Bronchial epithelial cell (primary cell): ENCODE results near the gene CCDC73. TPM values are rescaled to one million over a fixed set of nuclear protein-coding genes. Genes with fewer than 3 reads are reported as not detected.

Experiments used
- DNase-seq: peaks from one replicate; pipeline ENCODE4 v3.0.0-alpha.2; 2010; ENCODE audit warnings: low read depth
- FAIRE-seq: peaks from 2 replicates; lab custom pipeline; 2011; peaks lifted over from hg19 to GRCh38; lab: Jason Lieb, UNC
- H3K27me3 ChIP-seq: 2 replicates; pipeline ENCODE4 v1.5.1; 2011; ENCODE audit warnings: low read length; ENCODE audit not compliant: control insufficient read depth, insufficient read depth
- H3K36me3 ChIP-seq: 2 replicates; pipeline ENCODE4 v1.5.1; 2011; ENCODE audit warnings: low read length; ENCODE audit not compliant: control insufficient read depth, insufficient read depth
- H3K4me3 ChIP-seq: 2 replicates; pipeline ENCODE4 v1.5.1; 2011; ENCODE audit warnings: mild to moderate bottlenecking, low read depth, low read length, control low read depth
- total RNA-seq: library from RNA; depleted of rRNA; stranded (reverse); fragments of >200 nt; gene quantifications from 2 replicates; pipeline ENCODE4 v1.2.1, GENCODE V29; 2014
- TF ChIP-seq, protein P1 (sequence below): IDR thresholded peaks from 2 replicates; pipeline ENCODE4 v1.5.1; 2011; ENCODE audit warnings: mild to moderate bottlenecking, moderate library complexity, low read length, control low read depth, inconsistent platforms; ENCODE audit not compliant: insufficient read depth, severe bottlenecking

Gene CCDC73
- total RNA-seq, 1 donor from 2014 or later: not detected

DNA sequence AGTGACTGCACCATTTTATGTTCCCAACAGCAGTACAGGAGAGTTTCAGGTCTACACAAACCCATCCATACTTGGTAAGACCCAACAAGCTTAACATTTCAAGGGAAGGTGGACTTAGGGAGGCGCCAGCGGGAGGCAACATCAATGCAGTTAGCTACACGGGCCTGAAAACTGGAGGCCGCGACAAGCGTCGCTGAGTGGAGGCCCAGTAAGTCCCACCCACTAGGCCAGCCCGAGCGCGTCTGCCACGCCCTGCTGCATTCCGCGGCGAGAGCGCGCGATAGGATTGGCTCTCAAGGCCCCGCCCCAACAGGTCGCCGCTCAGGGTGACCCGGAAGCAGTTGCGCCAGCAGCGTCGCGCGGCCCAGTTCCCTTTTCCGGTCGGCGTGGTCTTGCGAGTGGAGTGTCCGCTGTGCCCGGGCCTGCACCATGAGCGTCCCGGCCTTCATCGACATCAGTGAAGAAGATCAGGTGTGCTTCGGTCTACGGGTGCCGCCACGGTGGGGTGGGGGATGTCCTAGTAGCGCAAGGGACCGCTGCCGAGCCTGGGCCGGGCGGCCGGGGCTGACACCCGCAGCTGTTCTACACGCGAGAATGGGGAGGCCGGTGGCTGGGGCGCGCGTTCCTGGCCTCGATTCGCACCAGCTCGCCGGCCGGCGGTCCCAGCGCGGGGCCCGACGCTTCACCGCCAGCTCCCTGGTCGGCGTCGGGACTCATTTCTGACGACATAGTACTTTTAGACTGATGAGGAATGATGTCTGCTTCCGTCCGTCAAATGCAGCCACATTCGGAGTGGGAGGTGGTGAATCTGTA lies 210.8 kb downstream of the CCDC73 start, which contains the start of gene EIF3M:
EIF3M (plus strand) TSS at position 373 of the 813 bp plus-strand sequence; CDS start at position 430, 57 bp downstream.
- peak; percentile 87 for DNase-seq
- TF ChIP-seq, protein P1, sequence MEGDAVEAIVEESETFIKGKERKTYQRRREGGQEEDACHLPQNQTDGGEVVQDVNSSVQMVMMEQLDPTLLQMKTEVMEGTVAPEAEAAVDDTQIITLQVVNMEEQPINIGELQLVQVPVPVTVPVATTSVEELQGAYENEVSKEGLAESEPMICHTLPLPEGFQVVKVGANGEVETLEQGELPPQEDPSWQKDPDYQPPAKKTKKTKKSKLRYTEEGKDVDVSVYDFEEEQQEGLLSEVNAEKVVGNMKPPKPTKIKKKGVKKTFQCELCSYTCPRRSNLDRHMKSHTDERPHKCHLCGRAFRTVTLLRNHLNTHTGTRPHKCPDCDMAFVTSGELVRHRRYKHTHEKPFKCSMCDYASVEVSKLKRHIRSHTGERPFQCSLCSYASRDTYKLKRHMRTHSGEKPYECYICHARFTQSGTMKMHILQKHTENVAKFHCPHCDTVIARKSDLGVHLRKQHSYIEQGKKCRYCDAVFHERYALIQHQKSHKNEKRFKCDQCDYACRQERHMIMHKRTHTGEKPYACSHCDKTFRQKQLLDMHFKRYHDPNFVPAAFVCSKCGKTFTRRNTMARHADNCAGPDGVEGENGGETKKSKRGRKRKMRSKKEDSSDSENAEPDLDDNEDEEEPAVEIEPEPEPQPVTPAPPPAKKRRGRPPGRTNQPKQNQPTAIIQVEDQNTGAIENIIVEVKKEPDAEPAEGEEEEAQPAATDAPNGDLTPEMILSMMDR: no peak
- H3K4me3 ChIP-seq: peak within 1 kb of the TSS; percentile 90
- peak; percentile 36 for FAIRE-seq
- peaks cover 1% of the 10 kb centered on the region for H3K36me3 ChIP-seq
- no peaks in the 10 kb centered on the region for H3K27me3 ChIP-seq

- TF ChIP-seq, protein P1: no peak
- DNase-seq (peak; percentile 13), FAIRE-seq (no peak)
- H3K36me3 ChIP-seq: peaks cover 1% of the 10 kb centered on the region
- H3K4me3 ChIP-seq: no peak overlapping the region
- H3K27me3 ChIP-seq: no peaks in the 10 kb centered on the region
These were observed 212.9 kb downstream of the CCDC73 start for GRCh38 chr11:32581556-32581955.

GRCh38 chr11:32580967-32581366 lies 213.5 kb downstream of the CCDC73 start:
- DNase-seq (peak; percentile 87), FAIRE-seq (no peak)
- no peaks in the 10 kb centered on the region for H3K36me3 ChIP-seq
- no peak overlapping the region for H3K4me3 ChIP-seq
- no peaks in the 10 kb centered on the region for H3K27me3 ChIP-seq
- TF ChIP-seq, protein P1: no peak

DNA sequence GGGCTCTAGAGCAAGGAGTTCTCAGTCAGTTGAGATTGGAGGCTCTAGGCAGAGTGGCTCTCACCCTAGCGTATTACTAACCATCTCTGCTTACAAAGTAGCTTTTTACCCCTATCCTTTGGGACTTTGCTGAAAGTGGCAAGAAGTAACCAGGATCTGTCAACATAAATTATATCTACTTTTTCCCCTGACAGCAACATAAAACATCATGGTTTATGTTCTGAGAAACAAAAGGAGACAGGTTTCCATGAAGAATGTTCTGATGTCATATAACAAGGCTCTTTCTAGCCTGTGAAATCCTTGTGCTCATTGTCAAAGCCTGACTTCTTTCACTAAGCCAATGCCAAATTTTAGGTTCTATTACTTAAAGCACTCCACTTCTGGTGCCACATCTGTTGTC lies 218.0 kb downstream of the CCDC73 start:
- DNase-seq: no peak
- Histone ChIP-seq H3K27me3 (no peaks in the 10 kb centered on the region), H3K36me3 (no peaks in the 10 kb centered on the region), H3K4me3 (no peak overlapping the region)
- TF ChIP-seq, protein P1: no peak
- FAIRE-seq: no peak

DNA sequence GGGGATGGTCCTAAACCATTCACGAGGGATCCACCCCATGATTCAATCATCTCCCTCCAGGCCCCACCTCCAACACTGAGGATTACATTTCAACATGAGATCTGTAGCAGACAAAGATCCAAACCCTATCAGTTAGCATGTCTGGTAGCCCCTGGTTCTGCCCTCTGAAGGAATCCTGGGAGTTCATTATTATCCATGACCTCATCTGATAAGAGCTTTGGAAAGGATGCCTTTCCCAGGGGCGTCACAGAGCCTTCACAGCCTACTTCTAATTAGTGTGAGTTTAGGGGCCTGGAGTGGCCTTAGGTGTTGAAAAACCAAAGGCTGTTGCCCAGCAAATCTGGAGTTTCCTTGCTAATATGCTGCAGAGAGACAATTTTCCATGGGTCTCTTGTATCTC lies 219.4 kb downstream of the CCDC73 start:
- FAIRE-seq (no peak), DNase-seq (no peak)
- Histone ChIP-seq H3K36me3 (no peaks in the 10 kb centered on the region), H3K4me3 (no peak overlapping the region), H3K27me3 (no peaks in the 10 kb centered on the region)
- TF ChIP-seq, protein P1: no peak
